HG02623 (cell line): ENCODE data around the gene EPN1.

Source experiments
- ATAC-seq: cut with Tn5 transposase; IDR thresholded peaks from one replicate; pipeline ENCODE4 v1.9.1; 2021; ENCODE audit warnings: moderate library complexity; ENCODE audit not compliant: unreplicated experiment

Gene EPN1

DNA sequence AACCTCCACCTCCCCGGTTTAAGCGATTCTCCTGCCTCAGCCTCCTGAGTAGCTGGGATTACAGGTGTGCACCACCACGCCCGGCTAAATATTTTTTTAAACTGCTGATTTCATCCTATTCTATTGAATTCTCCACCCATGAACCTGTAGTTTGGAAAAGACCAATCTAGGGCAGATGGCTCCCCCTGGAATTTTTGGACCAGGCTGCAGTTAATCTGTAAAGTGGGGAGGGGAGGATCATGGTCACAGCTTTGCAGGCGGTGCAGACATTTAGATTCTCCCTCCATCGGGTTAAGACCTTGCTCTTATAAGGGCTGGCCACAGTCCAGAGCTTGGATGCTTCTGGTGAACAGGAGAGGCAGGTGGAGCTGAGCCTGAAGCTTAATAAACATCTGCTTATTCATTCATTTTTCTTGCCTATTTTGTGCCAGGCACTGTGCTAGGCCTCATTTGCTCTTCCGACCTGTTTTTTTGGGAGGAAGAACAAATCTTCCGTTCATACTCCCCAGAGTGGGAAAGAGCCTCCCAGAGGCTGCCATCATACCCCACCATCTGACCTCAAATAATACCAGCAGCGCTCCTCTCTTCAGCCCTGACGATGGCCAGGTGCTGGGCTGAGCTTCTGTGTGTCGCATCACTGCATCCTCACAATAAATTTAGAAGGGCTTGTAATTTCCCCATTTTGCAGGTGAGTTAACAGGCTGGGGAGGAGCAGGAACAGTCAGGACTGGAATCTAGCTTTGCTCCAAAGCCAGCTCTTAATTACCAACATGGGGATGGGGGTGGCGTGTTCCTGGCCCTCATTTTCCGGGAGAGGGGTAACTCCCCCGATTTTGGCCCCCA is 27.9 kb upstream of the EPN1 start:
- no peak for ATAC-seq

DNA sequence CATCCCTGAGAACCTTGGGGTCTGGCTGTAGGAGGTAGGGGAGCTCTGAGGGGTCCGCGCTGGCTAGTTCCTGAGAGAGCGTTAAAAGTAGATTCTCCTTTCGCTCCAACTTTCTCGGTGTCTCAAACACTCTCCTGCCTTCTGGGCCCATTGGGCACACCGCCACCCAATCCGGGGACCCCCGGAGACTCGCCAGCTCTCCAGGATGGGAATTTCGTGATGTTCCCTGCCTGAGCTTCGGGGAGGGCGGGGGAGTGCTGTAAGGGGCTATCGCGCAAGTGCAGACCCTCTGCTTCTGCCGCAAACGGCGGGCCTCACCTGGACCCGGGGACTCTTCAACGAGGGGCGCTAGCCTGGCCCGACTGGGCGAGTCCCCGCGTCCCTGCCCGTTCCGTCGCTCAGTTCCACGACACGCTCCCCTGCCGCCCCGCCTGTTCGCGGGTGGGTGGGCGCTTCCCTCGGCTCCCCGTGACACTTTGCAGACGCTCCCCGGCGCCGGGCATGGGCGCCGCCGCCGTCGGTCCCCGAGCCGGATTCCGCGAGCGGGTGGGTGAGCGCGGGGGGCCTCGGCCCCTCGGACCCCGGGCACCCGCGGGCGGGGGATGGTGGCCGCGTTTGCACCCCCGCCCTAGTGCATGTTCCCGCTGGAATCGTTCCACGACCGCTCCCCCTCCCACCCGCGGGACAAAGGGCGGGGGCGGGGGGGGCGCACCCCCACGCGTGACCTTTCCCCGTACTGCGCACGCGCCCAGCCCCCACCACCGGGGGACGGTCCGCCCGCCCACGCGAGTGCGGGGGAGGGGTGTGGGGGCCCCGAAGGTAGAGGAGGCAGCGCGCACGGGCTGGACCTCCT is 27.1 kb upstream of the EPN1 start, which contains the start of gene CCDC106:
TSS of gene CCDC106 (plus strand) at position 481 of the 853 bp plus-strand sequence. CDS start 835 bp downstream, outside the sequence.
- ATAC-seq: peak; percentile 37

GRCh38 chr19:55648585-55649267 is 26.3 kb upstream of the EPN1 start:
- ATAC-seq: no peak

DNA sequence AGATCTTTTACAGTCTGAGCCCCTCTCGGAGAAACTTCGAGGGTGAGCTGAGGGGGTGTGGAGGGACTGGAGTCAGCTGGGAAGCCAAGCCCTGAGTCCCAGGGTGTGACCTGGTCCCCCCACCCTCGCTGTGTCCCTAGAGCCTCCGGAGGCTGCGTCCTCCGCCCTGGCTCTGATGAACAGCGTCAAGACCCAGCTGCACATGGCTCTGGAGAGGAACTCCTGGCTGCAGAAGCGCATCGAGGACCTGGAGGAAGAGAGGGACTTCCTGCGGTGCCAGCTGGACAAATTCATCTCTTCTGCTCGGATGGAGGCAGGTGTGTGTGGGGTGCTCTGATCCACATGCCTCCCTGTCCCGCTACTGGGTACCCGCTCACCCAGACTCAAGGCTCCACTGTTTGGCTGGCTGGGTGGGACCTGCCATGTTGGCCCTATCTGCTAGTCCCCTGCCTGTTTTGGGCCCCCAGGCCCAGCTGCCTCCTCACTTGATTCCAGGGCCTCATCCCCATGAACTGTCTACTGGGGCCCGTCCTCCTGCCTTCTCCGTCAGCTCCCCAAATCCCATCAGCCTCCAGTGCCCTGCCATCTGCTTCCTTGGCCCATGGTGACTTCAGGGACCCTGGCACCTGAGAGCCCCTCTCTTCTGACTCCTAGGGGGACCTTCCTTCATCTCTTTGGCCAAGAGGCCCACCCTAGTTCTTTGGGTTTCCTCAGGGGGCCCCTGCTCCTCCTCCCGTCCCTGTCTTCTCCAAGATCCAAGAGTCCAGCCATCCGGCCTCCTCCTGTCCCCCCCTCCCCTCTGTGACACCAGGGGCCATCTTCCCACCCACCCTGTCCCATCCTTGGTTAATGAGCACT is 25.5 kb upstream of the EPN1 start:
- no peak for ATAC-seq

GRCh38 chr19:55650126-55650557 is 24.9 kb upstream of the EPN1 start:
- ATAC-seq: no peak

GRCh38 chr19:55650602-55651230 is 24.3 kb upstream of the EPN1 start:
- no peak for ATAC-seq

GRCh38 chr19:55651236-55651635 is 23.8 kb upstream of the EPN1 start:
- ATAC-seq: no peak

DNA sequence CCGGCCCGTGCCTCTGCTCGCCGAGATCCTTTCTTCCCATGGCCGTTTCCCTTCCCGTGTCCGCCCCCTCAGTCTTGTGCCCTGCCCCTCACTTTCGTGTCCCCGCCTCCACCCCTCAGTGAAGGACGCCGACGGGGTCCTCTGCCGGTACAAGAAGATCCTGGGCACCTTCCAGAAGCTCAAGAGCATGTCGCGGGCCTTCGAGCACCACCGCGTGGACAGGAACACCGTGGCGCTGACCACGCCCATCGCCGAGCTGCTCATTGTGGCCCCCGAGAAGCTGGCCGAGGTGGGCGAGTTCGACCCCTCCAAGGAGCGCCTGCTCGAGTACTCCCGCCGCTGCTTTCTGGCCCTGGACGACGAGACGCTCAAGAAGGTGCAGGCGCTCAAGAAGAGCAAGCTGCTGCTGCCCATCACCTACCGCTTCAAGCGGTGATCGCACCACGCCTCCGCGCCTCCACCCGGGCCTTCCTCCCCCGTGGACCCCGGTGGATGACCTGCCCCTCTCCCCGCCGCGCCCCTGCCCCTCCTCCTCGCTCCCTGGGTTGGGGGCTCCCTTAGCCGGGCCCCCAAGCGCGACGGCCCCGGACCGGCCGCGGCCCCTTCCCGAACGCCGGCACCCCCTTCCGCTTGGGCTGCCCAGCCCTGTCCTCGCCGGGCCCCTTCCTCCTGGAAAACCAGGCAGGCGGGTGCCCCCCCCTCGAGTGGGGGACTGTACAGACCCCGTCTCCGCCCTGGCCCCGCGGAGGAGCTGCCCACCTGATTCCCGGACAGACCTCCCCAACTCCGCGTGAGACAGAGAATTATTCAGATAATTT is 22.5 kb upstream of the EPN1 start:
- no peak for ATAC-seq

- peak; percentile 41 for ATAC-seq
Measured at GRCh38 chr19:55653651-55654322, 21.2 kb upstream of the EPN1 start.

DNA sequence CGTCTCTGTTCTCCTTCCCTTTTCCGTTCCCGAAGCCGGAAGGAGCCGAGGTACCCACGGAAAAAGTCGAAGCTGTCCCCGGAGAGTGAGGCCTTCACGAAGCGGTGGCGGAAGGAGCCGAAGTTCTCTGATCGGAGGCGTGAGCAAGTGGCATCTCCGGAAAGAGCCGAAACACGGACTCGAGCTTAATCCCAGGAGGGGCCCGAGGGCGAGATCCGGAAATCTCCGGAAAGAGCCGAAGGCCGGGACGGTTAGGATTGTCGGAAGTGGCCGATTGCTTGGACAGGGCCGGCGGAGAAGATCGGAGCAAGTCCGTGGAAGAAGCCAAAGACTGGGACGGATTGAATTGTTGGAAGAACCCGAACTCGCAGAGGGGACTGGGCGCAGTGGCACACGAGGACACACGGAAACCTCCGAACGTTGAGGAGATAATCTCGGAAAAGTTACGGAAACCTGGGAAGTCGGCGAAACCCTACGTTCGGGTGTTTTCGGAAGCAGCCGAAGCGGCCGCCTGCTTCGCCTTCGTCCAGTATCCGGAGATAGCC is 20.6 kb upstream of the EPN1 start:
- peak; percentile 57 for ATAC-seq

GRCh38 chr19:55654868-55655647 is 20.0 kb upstream of the EPN1 start, which contains the start of gene U2AF2:
U2AF2 (plus strand) TSS chr19:55655035; CDS start chr19:55655105, 70 bp downstream.
- ATAC-seq: peak; percentile 28

GRCh38 chr19:55655648-55656040 is 19.4 kb upstream of the EPN1 start:
- no peak for ATAC-seq

DNA sequence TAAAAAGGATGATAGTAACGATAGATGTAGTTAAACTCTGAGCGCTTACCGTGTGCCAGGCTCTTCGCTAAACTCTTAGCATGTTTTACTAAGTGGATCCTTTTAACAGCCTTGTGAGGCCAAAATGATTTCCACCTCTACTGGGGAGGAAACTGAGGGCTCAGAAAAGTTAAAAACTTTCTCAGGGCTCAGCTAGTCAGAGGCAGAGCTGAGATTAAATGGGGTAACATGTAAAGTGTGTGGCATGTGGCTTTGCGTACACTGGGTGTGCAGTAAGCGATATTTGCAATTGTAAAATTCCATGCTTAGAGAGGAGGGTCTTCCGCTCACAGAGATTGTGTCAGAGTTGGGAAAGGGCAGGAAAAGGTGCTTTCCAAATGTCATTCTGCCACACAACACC is 18.5 kb upstream of the EPN1 start:
- no peak for ATAC-seq

- ATAC-seq: no peak
Measured at GRCh38 chr19:55656988-55657747, 17.9 kb upstream of the EPN1 start.

DNA sequence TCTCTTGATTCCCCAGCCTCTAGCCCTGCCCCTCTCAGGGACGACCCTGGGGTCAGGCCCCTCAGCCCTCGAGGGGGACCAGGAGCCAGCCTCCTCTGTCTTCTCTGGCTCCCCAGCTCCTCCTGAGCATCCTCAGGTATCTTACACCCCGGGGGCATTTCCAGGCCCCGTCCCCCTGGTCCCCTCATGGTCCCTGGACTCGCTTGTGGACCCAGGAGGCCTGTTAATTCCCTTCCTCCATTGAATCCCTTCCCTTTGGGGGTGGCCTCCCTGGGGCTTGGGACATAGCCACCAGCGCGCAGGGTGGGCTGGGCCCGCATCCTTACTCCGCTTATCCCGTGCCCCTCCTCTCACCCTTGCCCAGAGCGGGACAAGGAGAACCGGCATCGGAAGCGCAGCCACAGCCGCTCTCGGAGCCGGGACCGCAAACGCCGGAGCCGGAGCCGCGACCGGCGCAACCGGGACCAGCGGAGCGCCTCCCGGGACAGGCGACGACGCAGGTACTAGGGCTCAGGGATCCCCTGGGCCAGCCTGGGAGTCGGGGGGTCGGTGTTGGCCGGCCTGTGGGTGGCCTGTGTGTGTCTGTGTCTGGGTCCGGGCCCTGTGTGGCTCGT is 16.1 kb upstream of the EPN1 start:
- no peak for ATAC-seq

DNA sequence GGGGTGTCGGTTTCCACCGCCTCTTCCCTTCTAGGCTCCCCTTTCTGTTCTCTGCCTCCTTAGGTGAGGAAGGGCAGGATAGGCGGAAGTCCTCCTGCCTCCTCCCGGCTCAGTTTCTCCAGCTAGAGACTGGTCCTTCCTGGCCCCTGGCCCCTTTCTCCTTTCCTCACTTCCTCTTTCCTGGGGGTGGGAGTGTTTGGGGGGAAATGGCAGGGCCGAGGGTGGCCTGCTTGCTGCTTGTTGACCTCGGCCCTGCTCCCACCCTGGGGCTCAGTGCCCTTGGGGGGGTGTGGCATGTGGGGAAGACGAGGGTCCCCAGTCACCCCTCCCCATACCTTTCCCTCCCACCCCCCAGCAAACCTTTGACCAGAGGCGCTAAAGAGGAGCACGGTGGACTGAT is 15.2 kb upstream of the EPN1 start:
- no peak for ATAC-seq
